Measurements from ENCODE around the gene KSR2.

DNA sequence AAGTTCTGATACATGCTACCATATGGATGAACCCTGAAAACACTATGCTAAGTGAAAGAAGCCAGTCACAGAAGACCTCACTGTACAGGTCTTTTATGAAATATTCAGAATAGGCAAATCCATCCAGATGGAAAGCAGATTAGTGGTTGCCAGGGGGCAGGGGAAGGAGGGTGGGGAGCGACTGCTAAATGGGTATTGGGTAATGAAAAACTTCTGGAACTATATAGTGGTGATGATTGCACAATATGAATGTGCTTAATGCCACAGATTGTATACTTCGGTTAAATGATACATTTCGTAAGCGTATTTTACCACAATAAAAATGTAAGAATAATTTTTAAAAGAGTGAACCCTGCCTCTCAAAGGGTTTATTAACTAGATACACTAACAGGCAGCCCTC is 11.8 kb upstream of the KSR2 start:
- TF ChIP-seq, protein P1, sequence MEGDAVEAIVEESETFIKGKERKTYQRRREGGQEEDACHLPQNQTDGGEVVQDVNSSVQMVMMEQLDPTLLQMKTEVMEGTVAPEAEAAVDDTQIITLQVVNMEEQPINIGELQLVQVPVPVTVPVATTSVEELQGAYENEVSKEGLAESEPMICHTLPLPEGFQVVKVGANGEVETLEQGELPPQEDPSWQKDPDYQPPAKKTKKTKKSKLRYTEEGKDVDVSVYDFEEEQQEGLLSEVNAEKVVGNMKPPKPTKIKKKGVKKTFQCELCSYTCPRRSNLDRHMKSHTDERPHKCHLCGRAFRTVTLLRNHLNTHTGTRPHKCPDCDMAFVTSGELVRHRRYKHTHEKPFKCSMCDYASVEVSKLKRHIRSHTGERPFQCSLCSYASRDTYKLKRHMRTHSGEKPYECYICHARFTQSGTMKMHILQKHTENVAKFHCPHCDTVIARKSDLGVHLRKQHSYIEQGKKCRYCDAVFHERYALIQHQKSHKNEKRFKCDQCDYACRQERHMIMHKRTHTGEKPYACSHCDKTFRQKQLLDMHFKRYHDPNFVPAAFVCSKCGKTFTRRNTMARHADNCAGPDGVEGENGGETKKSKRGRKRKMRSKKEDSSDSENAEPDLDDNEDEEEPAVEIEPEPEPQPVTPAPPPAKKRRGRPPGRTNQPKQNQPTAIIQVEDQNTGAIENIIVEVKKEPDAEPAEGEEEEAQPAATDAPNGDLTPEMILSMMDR (IDR thresholded peaks at IDR 0.05), result no peak
- no peak for TF ChIP-seq EP300 (IDR thresholded peaks at IDR 0.05)
